Hematopoietic multipotent progenitor cell treated with erythropoietin and hydrocortisone succinate and interleukin-3 and kit ligand, for 8 days (in vitro differentiated cells): ENCODE data around the gene RPTOR.
A peak's percentile ranks its signal among the peaks of the same experiment; 100 is the strongest.
"Not testable (repeated sequence)": the region's sequence is repeated elsewhere in the genome, so short reads cannot be mapped to it uniquely, and the experiment has no call there.

Experiments
- DNase-seq: peaks from one replicate; pipeline ENCODE4 v3.0.0-alpha.2; 2015

RPTOR gene, protein sequence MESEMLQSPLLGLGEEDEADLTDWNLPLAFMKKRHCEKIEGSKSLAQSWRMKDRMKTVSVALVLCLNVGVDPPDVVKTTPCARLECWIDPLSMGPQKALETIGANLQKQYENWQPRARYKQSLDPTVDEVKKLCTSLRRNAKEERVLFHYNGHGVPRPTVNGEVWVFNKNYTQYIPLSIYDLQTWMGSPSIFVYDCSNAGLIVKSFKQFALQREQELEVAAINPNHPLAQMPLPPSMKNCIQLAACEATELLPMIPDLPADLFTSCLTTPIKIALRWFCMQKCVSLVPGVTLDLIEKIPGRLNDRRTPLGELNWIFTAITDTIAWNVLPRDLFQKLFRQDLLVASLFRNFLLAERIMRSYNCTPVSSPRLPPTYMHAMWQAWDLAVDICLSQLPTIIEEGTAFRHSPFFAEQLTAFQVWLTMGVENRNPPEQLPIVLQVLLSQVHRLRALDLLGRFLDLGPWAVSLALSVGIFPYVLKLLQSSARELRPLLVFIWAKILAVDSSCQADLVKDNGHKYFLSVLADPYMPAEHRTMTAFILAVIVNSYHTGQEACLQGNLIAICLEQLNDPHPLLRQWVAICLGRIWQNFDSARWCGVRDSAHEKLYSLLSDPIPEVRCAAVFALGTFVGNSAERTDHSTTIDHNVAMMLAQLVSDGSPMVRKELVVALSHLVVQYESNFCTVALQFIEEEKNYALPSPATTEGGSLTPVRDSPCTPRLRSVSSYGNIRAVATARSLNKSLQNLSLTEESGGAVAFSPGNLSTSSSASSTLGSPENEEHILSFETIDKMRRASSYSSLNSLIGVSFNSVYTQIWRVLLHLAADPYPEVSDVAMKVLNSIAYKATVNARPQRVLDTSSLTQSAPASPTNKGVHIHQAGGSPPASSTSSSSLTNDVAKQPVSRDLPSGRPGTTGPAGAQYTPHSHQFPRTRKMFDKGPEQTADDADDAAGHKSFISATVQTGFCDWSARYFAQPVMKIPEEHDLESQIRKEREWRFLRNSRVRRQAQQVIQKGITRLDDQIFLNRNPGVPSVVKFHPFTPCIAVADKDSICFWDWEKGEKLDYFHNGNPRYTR (N-terminal part only)

DNA sequence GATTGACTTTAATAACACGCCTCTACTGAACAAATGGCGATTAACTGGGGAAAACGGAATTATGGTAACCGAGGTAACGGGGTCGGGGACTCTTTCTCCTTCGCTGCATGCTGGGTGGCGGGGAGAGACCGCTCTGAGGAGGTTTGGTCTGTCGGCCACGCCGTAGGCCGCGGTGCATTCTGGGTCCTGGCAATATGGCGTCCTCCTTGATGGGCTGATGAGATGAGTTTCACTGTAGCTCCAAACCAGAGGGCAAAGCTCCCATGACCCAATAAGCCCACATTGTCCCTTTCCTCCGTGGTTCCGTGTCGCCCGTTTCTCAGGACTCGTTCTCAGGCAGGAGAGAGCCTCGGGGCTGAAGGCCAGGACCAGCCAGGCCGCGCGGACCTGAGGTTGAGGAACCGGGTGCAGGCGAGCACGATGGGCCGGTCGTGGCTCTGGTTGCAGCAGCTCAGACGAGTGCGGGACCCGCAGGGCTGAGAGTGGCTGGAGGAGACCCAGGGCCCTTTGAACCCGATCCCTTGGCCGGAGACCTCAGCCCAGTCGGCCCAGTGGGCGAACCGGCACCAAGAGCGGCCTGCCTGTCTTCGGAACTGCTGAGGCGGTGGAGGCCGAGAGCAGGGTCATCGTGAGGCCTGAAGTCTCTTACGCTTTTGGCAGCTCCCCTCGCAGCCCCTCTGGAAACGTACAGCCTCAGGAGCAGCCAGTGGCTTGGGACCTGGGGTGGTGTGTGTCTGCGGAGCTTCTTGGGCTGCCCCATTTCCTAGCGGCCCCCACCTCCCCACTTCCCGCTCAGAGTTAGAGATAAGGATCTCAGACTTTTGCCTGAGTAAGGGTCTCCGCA, at the start of gene RPTOR:
Gene RPTOR (plus strand): TSS at position 184 of the 844 bp plus-strand sequence. CDS start 792 bp downstream, outside the sequence.
- DNase-seq, result peak; percentile 93

DNA sequence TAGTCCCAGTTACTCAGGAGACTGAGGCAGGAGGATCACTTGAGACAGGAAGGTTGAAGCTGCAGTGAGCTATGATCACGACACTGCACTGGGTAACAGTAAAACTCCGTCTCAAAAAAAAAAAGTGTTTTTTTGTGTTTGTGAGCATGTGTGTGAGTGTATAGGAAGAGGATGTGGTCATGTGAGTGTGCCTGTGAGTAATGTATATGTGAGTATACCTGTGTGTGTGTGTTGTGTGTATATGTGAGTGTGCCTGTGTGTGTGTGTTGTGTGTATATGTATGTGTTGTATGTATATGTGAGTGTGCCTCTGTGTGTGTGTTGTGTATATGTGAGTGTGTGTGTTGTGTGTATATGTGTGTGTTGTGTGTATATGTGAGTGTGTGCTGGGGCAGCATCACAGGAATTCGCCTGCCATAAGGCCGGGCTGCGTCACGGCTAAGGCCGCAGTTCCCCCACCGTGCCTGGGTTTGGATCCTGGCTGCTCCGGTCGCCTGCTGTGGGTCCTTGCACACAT, 46.9 kb upstream of the RPTOR start:
- DNase-seq, result no peak

DNA sequence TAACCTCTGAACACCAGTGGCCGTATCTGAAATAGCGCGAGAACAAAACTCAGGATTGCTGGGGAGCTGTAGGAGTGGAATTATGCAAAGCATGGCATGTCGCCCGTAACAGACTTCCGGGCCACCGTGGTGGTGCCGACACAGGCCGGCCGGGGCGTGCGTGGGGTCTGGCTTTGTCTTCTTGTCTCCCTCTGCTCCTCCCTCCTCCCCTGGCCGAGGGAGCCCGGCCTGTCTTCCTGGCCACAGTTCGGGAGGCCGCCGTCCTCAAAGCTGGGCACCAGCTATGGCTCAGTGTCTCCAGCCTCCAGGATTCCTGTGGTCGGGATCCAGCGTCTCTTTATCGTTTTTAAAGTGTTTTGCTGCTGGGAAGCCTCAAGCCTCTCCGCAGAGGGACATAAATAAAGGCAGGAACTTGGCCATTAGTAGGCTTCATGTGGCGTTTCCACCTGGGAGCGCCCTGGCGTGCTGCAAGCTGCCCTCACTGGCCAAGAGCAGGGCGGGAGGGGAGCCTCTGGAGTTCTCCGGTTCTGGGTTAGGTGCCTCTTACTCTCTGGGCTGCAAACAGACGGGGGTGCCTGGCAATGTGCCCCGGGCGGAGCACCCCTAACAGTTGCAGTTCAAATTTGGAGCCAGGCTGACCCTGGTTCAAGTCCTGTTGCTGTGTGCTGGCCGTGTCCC, 46.3 kb upstream of the RPTOR start:
- no peak for DNase-seq

DNA sequence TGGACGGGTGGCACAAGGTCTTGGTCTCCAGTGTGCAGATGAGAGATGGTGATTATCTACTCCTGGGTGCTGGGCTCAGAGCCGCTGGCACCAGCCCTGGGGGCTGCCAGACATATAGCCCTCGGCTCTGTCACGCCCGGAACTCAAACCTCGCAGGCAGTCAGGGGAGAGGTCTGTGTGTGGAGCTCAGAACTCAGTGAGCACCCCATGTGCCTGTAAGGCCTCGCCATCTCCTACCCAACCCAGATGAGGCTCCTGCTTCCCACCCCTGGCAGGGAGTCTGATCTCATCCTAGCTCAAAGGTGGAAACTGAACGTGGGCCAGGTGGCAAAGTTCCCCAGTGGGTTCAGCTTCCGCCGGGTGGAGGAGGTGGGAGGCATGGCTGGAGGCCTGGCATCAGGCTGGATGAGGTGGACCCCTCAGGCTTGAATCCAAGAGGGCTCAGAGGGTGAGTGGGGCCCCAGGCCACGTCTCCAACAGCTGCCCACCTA, 45.7 kb upstream of the RPTOR start:
- DNase-seq, result no peak

DNA sequence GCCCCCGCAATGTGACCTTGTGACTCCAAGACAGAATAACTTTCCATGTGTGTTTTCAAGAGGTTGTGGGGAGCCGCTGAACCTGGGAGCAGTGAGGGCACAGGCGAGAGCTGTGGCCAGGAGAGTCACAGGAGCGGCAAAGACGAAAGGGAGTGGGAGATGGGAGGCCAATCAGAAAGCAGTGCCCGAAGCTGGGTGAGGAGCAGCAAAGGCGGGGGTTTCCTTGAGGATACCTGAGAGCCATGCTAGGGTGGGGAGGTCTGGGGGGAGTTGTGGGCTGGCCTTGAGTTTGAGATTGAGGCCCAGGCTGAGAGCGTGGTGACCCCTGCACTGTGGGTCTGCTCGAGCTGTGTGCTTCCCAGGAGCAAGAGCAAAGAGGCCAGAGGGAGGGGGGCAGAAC, 45.1 kb upstream of the RPTOR start:
- DNase-seq, result no peak

DNA sequence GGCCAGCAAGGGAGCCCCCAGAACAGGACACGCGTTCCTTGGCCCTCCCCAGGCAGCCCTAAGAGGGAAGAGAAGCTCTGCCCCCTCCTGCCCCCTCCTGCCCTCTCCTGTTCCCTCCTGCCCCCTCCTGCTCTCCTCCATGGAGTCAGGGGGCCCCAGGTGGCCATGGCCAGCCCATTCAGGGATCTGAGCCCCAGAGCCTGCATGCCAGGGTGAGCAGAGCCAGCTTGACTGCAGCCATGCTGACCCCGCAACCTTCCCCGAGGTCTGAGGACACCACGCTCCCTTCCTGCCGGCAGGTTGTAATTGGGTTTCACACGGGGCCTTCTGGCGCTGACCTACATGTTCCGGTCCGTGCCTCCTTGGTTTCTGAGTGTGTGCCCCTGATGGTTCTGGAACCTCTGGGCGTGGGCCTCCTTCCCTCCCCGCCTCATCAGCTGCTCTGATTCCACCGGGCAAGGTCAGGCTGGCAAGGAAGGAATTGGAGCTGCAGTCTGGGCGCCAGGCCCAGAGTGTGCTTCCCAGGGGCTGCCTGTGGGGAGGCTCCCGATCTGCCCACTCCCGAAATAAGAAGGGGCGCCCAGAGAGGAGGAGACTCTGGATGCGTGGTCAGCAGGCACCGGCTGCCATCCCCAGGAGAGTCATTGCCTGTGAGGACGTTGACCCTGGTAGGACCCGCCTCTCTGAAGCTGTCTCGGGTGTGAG, 44.5 kb upstream of the RPTOR start:
- DNase-seq, result no peak

DNA sequence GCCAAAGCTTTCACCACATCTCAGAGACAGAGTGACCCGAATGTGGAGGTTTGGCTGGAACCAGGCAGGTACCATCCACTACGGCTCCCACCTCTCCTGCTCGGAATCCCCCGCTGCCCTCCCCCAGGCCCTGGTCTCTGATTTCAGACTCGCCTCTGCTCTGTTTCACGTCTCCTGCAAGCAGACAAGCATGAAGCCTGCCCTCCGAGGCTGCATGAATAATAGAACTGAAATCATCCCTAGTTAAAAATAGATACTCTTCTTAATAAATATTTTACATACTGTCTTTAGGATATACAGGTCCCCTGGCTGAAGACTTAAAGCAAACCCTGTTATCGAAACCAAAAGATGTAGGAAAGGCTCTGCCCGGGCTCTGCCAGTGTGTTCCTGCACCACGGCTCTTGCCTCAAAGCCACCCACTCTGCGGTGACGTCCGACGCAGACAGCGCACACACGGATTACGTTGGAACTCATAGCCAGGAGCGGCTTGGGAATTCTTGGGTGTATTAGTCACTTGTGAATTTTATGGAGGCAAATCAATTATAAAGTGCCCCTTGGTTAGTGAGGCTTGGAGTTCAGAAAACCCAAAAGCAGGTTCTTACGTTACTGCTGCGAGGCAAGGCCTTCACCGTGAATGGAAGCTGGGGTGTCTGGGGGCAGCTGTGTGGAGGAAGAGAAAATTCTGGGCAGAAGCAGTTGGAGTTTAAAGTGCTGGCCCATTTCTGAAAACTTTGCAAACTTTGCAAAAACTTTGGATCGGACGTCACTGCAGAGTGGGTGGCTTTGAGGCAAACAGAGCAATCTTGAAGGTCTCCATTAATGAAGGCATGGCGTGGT, 42.7 kb upstream of the RPTOR start:
- no peak for DNase-seq

DNA sequence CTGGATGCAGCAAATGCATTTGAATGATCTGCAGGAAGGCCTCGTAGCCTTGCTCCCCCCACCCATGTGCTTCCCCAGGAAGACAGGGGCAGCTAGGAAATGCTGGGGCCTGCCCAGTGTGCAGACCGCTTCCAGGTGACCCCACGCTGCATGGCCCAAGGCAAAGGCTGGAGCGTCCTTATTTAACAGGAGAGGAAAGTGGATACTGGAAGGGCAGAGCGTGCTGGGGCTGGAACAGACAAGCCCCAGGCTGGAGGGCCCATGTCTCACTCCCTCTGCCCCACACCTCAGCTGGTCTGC, 42.1 kb upstream of the RPTOR start:
- no peak for DNase-seq

DNA sequence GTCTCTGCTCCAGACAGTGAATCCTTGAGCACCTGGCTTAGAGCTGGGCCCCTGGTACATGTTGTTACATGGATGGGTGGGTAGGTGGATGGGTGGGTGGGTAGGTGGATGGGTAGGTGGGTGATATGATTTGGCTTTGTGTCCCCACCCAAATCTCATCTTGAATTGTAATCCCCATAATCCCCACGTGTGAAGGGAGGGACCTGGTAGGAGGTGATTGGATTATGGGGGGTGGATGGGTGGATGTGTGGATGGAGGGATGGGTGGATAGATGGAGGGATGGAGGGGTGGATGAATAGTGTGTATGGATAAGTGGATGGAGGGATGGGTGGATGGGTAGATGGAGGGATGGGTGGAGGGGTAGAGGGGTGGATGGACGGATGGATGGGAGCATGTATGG, 41.6 kb upstream of the RPTOR start:
- no peak for DNase-seq

DNA sequence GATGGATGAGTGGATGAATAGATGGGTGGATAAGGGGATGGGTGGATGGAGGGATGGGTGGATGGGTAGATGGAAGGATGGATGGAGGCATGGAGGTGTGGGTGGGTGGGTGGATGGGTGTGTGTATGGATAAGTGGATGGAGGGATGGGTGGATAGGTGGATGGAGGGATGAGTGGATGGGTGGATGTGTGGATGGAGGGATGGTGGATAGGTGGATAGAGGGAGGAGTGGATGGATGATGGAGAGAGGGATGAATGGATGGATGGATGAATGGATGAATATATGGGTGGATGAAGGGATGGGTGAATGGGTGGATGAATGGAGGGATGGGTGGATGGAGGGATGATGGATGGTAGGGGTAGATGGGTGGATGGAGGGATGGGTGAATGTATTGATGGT, 40.7 kb upstream of the RPTOR start:
- no peak for DNase-seq

DNA sequence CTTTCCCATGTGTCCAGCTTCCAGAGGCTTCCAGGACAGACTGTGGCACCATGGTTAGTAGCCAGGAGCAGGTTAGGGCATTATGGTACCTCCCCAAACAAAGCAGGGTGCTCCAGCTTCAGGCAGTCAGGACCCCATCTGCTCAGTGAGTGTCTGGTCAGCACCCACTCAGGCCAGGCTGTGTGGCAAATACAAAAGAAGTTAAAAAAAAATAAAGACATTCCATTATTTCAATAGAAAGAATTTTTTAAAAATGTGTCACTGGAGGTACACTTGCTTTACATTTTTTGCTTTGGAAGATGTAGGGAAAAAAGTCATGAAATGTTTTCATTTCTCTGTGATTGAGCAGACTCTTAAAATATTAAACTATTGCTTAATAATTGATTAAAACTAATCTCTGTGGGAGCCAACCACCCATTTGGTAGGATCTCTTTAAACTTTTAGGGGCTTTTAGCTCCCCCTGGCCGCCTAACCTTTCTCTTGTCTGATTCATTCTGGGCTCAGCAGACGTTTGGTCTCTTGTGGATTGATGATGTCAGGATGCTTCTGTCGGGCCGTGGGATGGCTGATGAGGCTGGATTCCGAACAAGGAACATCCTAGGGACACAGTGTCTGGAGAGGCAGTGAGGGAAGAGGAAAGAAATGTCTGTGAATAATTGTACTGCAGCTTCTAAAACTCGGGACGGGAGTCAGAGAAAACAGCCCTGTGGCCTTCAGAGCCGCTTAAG, 39.8 kb upstream of the RPTOR start:
- no peak for DNase-seq

DNA sequence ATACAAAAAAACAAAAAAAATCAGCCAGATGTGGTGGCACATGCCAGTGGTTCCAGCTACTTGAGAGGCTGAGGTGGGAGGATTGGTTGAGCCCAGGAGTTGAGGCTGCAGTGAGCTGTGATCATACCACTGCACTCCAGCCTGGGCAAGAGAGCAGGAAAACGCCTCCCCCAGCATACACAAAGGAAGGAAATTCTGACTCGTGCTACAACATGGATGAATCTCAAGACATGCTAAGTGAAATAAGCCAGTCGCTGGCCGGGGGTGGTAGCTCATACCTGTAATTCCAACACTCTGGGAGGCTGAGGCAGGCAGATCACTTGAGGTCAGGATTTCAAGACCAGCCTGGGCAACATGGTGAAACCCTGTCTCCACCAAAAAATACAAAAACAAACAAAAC, 37.5 kb upstream of the RPTOR start:
- not testable (repeated sequence) for DNase-seq

DNA sequence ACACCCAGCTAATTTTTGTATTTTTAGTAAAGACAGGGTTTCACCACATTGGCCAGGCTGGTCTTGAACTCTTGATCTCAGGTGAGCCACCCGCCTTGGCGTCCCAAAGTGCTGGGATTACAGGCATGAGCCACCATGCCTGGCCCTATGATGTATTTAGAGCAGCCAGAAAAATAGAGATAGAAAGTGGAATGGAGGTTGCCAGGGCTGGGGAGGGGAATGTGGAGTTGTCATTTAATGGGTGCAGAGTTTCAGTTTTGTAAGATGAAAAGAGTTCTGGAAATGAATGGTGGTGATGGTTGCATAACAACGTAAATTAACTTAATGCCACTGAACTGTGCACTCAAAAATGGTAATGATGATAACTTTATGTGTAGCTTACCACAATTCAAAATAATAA, 36.7 kb upstream of the RPTOR start:
- no peak for DNase-seq

DNA sequence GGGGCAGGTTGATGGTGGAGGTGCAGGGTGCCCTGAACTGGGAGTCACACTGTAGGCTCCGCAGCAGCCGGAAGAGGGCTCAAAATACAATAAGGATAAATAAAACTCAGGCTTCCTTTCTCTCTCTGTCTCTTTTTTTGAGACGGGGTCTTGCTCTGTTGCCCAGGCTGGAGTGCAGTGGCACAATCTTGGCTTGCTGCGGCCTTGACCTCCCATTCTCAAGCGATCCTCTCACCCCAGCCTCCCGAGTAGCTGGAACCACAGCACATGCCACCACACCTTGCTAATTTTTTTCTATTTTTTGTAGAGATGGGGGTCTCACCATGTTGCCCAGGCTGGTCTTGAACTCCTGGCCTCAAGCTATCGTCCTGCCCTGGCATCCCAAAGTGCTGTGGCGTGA, 35.3 kb upstream of the RPTOR start:
- DNase-seq, result no peak

DNA sequence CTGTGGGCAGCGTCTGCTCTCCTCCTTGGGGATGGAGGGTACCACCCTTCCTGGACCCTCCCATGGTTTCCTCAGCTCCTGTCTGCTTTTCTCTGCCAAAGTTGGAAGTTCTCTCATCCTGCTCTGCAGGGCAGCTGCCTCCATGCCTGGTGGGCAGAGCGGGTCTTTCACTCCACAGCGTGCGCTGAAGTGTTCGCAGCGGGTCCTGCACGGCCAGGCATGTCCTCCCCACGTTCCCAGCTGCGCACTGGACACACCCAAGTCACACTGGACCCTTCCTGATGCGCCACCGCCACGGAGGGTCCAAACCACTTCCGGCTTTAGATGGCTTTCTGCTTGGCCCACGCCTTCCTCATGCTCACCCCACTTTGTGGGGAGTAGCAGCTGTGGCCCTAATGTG, 34.5 kb upstream of the RPTOR start:
- DNase-seq, result no peak

DNA sequence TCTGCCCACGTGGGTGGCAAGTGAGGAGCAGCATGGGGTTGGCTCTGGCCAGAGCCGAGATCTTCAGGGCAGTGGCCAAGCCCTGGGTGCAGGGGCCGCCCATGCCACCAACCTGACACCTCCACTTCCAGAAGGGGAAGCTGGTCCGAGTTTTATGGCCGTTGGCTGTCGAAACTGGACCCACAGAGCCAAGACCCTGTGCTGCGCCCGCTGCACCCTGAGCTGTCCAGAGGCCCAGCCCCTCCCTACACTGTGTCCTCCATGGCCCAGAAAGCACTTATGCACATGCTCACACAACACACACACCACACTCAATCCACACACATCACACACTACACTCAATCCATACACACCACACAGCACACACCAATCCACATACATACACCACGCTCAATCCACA, 33.9 kb upstream of the RPTOR start:
- DNase-seq, result no peak

DNA sequence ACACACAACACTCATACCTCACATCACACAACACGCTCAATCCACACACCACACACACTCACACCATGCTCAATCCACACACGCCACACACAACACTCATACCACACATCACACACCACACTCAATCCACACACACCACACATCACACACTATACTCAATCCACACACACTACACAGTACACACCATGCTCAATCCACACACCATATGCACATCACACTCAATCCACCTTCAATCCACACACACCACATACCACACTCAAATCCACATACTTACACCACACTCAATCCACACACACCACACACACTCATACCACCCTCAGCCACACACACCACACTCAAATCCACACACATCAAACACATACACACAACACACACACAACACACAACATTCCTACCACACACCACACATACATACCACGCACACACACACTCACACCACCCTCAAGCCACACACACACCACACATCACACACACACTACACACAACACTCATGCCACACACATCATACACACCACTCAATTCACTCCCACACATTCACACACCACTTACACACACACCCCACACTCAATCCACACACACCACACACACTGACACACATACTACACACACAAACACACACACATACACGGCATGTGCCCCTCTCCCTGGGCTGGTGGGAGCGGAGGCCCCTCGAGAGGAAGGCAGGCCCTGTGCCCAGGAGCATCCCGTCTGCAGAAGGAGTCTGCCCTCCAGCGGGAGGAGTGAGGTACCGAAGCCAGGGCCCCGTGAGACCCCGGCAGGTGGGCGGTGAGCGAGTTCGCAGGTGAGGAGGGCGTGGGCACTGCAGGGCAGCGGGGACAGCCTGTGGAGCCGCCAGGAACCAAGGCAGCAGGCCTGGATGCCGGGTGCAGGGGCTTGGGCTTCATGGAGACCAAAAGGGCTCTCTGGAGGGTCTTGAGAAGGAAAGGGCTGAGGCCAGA, 33.1 kb upstream of the RPTOR start:
- no peak for DNase-seq

DNA sequence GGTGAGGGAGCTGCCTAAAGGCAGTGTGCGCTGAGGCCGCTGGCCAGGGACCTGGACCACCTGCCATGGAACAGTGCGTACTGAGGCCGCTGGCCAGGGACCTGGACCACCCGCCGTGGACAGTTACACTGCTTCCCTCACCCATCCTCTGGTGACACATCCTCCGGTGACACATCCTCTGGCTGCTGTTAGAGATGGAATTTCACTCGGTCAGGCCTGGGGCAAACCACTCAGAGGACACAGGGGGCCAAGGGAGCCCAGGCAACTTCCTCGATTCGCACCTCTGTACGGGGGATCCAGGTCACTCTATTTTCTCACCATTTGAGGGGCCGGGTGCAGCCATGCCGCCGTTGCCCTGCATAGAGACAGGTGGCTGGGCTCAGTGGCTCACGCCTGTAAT, 32.4 kb upstream of the RPTOR start:
- DNase-seq, result no peak
